HepG2 (cell line): Measurements from ENCODE around the gene SERPINB1. TPM values are rescaled to one million over a fixed set of nuclear protein-coding genes. Genes with fewer than 3 reads are reported as not detected.

Experiments used
- CBX5 ChIP-seq: sonication (generic); formaldehyde crosslinking; IDR thresholded peaks from 2 replicates; pipeline ENCODE4 v1.4.0; 2020; ENCODE audit warnings: missing genetic modification reagents, borderline replicate concordance
- EED ChIP-seq: sonication (generic); formaldehyde crosslinking; IDR thresholded peaks from 2 replicates; pipeline ENCODE4 v1.5.0; 2020; ENCODE audit warnings: mild to moderate bottlenecking, missing genetic modification reagents
- HDAC2 ChIP-seq: sonication (generic); formaldehyde crosslinking; IDR thresholded peaks from 2 replicates; pipeline ENCODE4 v1.4.0; 2020; ENCODE audit warnings: missing genetic modification reagents
- KDM4B ChIP-seq: sonication (generic); formaldehyde crosslinking; IDR thresholded peaks from 2 replicates; pipeline ENCODE4 v1.4.0; 2020; ENCODE audit warnings: missing genetic modification reagents
- MAFF ChIP-seq: IDR thresholded peaks from 2 replicates; pipeline ENCODE4 v1.6.1; 2011; ENCODE audit warnings: low read depth, low read length, improper control_type of control experiment
- MIER3 ChIP-seq: IDR thresholded peaks from 2 replicates; pipeline ENCODE4 v1.6.1; 2016; ENCODE audit warnings: missing compliant biosample characterization, borderline replicate concordance
- NFIC ChIP-seq: IDR thresholded peaks from 2 replicates; pipeline ENCODE4 v1.6.1; 2012; ENCODE audit warnings: mild to moderate bottlenecking, low read length, inconsistent platforms
- NR2F1 ChIP-seq, 2 experiments: fragments of 450-650 bp in 1 of 2; formaldehyde crosslinking in 1 of 2; IDR thresholded peaks; 2 replicates each; pipeline versions ENCODE4 v1.5.0 to v1.6.1; 2016 to 2020; ENCODE audit warnings: mild to moderate bottlenecking in 1 of 2, missing compliant biosample characterization in 1 of 2, missing genetic modification reagents in 1 of 2, moderate library complexity in 1 of 2
- SETDB1 ChIP-seq: sonication (generic); formaldehyde crosslinking; IDR thresholded peaks from 2 replicates; pipeline ENCODE4 v1.5.1; 2020; ENCODE audit warnings: missing genetic modification reagents, mild to moderate bottlenecking, borderline replicate concordance
- SRSF1 ChIP-seq: fragments of 200-400 bp; formaldehyde crosslinking; optimal IDR thresholded peaks from 2 replicates; pipeline ENCODE3; 2017; ENCODE audit warnings: mild to moderate bottlenecking, low read depth, low read length, moderate library complexity
- polyA plus RNA-seq, 8 experiments: library from polyadenylated mRNA; depleted of rRNA in 3 of 8; stranded (reverse) in 7 of 8; unstranded in 1 of 8; fragments of >200 nt; fragmentation: Illumina TruSeq in 4 of 8; extraction: Trizol in 4 of 8; gene quantifications; 2 replicates each; pipeline versions ENCODE4 v1.2.1 to v1.2.3, GENCODE V29; 2011 to 2016; ENCODE audit warnings: low read depth in 4 of 8, missing spikeins in 1 of 8, mixed read lengths in 1 of 8; ENCODE audit not compliant: insufficient read depth in 1 of 8
- total RNA-seq, 5 experiments: library from RNA; depleted of rRNA; stranded (reverse); fragments of >200 nt; fragmentation: Illumina TruSeq; extraction: Trizol; gene quantifications; 2 replicates each; pipeline ENCODE4 v1.2.3, GENCODE V29; 2016; ENCODE audit warnings: low read depth in 1 of 5
- TF ChIP-seq, protein P1 (sequence below): sonication (generic); formaldehyde crosslinking; IDR thresholded peaks from 2 replicates; pipeline ENCODE4 v1.4.0; 2020; ENCODE audit warnings: mild to moderate bottlenecking, missing genetic modification reagents
- TF ChIP-seq, protein P2 (sequence below): sonication (generic); formaldehyde crosslinking; conservative IDR thresholded peaks from 2 replicates; pipeline ENCODE4 v1.4.0; 2020; ENCODE audit warnings: missing genetic modification reagents
- TF ChIP-seq, protein P3 (sequence below): sonication (generic); formaldehyde crosslinking; IDR thresholded peaks from 2 replicates; pipeline ENCODE4 v1.5.1; 2020; ENCODE audit warnings: mild to moderate bottlenecking, missing genetic modification reagents, moderate library complexity
- TF ChIP-seq, protein P4 (sequence below): sonication (generic); formaldehyde crosslinking; IDR thresholded peaks from 2 replicates; pipeline ENCODE4 v1.5.0; 2020; ENCODE audit warnings: mild to moderate bottlenecking, missing genetic modification reagents
- TF ChIP-seq, protein P5 (sequence below), 2 experiments: sonication (generic) in 1 of 2; formaldehyde crosslinking in 1 of 2; IDR thresholded peaks; 2 replicates each; pipeline versions ENCODE4 v1.4.0 to v1.6.1; 2016 to 2020; ENCODE audit warnings: borderline replicate concordance in 1 of 2, low read depth in 1 of 2, mild to moderate bottlenecking in 1 of 2, missing genetic modification reagents in 1 of 2
- TF ChIP-seq, protein P6 (sequence below): fragments of 450-650 bp; IDR thresholded peaks from 2 replicates; pipeline ENCODE4 v1.6.1; 2016

Gene SERPINB1
- total and polyA plus RNA-seq, 2 of the 13 experiments (the other 11 are each of a cell fraction or from before 2014, with no cell fraction given) = 41.4 to 60.5 TPM

DNA sequence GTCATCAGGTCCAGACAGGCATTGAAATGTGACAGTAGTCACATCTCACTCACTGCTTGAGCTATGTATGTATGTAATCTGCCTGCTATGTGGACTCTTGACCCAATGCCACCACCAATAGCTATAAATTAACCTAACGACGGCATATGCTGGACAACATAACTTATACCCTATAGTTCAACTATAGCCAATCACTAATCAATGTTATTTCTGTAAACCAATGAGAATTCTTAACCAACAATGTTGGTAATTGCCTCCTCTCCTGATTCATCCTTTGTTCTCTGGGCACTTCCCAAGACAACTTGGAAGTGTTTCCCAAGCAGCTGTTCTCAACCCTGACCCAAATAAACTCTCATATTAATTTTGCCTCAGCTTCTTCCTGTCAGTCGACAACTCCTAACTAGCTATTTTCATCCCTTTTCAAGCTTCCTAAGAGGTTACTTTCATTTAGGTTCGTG, 24.1 kb upstream of the SERPINB1 start (continued):
- TF ChIP-seq, protein P1, sequence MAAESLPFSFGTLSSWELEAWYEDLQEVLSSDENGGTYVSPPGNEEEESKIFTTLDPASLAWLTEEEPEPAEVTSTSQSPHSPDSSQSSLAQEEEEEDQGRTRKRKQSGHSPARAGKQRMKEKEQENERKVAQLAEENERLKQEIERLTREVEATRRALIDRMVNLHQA (CRISPR knock-in tag) = no peak
- TF ChIP-seq SRSF1 = no peak
- TF ChIP-seq MAFF = no peak
- TF ChIP-seq, protein P2, sequence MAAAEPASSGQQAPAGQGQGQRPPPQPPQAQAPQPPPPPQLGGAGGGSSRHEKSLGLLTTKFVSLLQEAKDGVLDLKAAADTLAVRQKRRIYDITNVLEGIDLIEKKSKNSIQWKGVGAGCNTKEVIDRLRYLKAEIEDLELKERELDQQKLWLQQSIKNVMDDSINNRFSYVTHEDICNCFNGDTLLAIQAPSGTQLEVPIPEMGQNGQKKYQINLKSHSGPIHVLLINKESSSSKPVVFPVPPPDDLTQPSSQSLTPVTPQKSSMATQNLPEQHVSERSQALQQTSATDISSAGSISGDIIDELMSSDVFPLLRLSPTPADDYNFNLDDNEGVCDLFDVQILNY = no peak
- no peak; the same call in 1 of the 2 replicates for TF ChIP-seq MIER3 (CRISPR knock-in tag)
- TF ChIP-seq NFIC = no peak
- no peak for TF ChIP-seq CBX5
- TF ChIP-seq NR2F1 (CRISPR knock-in tag; IDR thresholded peaks at IDR 0.05) = no peak
- TF ChIP-seq, protein P3, sequence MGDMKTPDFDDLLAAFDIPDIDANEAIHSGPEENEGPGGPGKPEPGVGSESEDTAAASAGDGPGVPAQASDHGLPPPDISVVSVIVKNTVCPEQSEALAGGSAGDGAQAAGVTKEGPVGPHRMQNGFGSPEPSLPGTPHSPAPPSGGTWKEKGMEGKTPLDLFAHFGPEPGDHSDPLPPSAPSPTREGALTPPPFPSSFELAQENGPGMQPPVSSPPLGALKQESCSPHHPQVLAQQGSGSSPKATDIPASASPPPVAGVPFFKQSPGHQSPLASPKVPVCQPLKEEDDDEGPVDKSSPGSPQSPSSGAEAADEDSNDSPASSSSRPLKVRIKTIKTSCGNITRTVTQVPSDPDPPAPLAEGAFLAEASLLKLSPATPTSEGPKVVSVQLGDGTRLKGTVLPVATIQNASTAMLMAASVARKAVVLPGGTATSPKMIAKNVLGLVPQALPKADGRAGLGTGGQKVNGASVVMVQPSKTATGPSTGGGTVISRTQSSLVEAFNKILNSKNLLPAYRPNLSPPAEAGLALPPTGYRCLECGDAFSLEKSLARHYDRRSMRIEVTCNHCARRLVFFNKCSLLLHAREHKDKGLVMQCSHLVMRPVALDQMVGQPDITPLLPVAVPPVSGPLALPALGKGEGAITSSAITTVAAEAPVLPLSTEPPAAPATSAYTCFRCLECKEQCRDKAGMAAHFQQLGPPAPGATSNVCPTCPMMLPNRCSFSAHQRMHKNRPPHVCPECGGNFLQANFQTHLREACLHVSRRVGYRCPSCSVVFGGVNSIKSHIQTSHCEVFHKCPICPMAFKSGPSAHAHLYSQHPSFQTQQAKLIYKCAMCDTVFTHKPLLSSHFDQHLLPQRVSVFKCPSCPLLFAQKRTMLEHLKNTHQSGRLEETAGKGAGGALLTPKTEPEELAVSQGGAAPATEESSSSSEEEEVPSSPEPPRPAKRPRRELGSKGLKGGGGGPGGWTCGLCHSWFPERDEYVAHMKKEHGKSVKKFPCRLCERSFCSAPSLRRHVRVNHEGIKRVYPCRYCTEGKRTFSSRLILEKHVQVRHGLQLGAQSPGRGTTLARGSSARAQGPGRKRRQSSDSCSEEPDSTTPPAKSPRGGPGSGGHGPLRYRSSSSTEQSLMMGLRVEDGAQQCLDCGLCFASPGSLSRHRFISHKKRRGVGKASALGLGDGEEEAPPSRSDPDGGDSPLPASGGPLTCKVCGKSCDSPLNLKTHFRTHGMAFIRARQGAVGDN (CRISPR knock-in tag) = no peak
- TF ChIP-seq KDM4B (CRISPR knock-in tag) = no peak
- no peak for TF ChIP-seq SETDB1
- no peak for TF ChIP-seq EED (CRISPR knock-in tag)
- TF ChIP-seq, protein P4, sequence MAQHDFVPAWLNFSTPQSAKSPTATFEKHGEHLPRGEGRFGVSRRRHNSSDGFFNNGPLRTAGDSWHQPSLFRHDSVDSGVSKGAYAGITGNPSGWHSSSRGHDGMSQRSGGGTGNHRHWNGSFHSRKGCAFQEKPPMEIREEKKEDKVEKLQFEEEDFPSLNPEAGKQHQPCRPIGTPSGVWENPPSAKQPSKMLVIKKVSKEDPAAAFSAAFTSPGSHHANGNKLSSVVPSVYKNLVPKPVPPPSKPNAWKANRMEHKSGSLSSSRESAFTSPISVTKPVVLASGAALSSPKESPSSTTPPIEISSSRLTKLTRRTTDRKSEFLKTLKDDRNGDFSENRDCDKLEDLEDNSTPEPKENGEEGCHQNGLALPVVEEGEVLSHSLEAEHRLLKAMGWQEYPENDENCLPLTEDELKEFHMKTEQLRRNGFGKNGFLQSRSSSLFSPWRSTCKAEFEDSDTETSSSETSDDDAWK (CRISPR knock-in tag) = no peak
- TF ChIP-seq, protein P5, sequence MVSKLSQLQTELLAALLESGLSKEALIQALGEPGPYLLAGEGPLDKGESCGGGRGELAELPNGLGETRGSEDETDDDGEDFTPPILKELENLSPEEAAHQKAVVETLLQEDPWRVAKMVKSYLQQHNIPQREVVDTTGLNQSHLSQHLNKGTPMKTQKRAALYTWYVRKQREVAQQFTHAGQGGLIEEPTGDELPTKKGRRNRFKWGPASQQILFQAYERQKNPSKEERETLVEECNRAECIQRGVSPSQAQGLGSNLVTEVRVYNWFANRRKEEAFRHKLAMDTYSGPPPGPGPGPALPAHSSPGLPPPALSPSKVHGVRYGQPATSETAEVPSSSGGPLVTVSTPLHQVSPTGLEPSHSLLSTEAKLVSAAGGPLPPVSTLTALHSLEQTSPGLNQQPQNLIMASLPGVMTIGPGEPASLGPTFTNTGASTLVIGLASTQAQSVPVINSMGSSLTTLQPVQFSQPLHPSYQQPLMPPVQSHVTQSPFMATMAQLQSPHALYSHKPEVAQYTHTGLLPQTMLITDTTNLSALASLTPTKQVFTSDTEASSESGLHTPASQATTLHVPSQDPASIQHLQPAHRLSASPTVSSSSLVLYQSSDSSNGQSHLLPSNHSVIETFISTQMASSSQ (IDR thresholded peaks at IDR 0.05; ENCODE audit: low read depth) = peak; percentile 29; the same call in 1 of the 2 replicates
- TF ChIP-seq, protein P5 (CRISPR knock-in tag; IDR thresholded peaks at IDR 0.05; ENCODE audit: borderline replicate concordance) = no peak
- TF ChIP-seq HDAC2 (CRISPR knock-in tag) = 0 out of 2 replicates have a peak, but pooled peaks have one; percentile 47
- TF ChIP-seq, protein P6, sequence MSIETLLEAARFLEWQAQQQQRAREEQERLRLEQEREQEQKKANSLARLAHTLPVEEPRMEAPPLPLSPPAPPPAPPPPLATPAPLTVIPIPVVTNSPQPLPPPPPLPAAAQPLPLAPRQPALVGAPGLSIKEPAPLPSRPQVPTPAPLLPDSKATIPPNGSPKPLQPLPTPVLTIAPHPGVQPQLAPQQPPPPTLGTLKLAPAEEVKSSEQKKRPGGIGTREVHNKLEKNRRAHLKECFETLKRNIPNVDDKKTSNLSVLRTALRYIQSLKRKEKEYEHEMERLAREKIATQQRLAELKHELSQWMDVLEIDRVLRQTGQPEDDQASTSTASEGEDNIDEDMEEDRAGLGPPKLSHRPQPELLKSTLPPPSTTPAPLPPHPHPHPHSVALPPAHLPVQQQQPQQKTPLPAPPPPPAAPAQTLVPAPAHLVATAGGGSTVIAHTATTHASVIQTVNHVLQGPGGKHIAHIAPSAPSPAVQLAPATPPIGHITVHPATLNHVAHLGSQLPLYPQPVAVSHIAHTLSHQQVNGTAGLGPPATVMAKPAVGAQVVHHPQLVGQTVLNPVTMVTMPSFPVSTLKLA = no peak
